HCT116 (cell line): ENCODE measurements around the gene ARL4A. TPM values are rescaled to one million over a fixed set of nuclear protein-coding genes. Genes with fewer than 3 reads are reported as not detected.

ENCODE experiments used
- ATAC-seq: fragments of 200-7000 bp; cut with Tn5 transposase; 2 replicates; pipeline ENCODE4 v1.9.1; 2020; ENCODE audit warnings: mild to moderate bottlenecking, moderate library complexity
- BruUV-seq: library from RNA; stranded (reverse); fragments of 400-500 nt; replicated peaks from 2 replicates; lab custom pipeline; 2021; lab: Mats Ljungman, UMichigan
- CTCF ChIA-PET: fragments of 300-600 bp; sonication (Branson Sonifier 250); formaldehyde crosslinking; loops from one replicate; lab custom pipeline; 2021; ENCODE audit warnings: antibody characterized with exemption; lab: Charles Lee
- POLR2A ChIA-PET: fragments of 300-600, 350-600 bp; sonication (Branson Sonifier 250); formaldehyde crosslinking; loops from one replicate; lab custom pipeline; 2021; ENCODE audit warnings: antibody characterized with exemption; lab: Charles Lee
- RAD21 ChIA-PET, 2 experiments: fragments of 300-600 bp; sonication (Branson Sonifier 250); formaldehyde crosslinking; loops; one replicate each; lab custom pipeline; 2023; ENCODE audit warnings: low total read pairs in 2 of 2; ENCODE audit not compliant: uncharacterized antibody in 2 of 2, unreplicated experiment in 2 of 2, low non-redundant PET in 1 of 2; lab: Charles Lee
- DNase-seq: peaks from one replicate; pipeline ENCODE4 v3.0.0-alpha.2; 2010; ENCODE audit warnings: low read depth, low spot score
- H2AFZ ChIP-seq: fragments of 200-600 bp; shearing (Covaris generic), sonication (generic); 2 replicates; pipeline ENCODE4 v1.6.1; 2017; ENCODE audit warnings: low read depth, mixed run types, mixed read lengths, antibody characterized with exemption, low read length; ENCODE audit not compliant: poor library complexity, severe bottlenecking
- H3K27ac ChIP-seq: 2 replicates; pipeline ENCODE4 v1.5.1; 2012; ENCODE audit warnings: low read depth, low read length
- H3K27me3 ChIP-seq: fragments of 200-600 bp; sonication (generic); 2 replicates; pipeline ENCODE4 v1.6.1; 2016; ENCODE audit warnings: mixed run types, low read length, mixed read lengths; ENCODE audit not compliant: insufficient read depth
- H3K36me3 ChIP-seq, 2 experiments: fragments of 200-500 bp in 1 of 2; fragments of 200-600 bp in 1 of 2; sonication (Bioruptor generic) in 1 of 2; sonication (generic) in 1 of 2; 2 replicates each; pipeline versions ENCODE4 v1.5.1 to v1.6.1; 2014 to 2016; ENCODE audit warnings: low read length in 2 of 2, inconsistent platforms in 1 of 2, mixed read lengths in 1 of 2, mixed run types in 1 of 2; ENCODE audit not compliant: insufficient read depth in 2 of 2, control insufficient read depth in 1 of 2
- H3K4me1 ChIP-seq, 2 experiments: fragments of 200-600 bp in 1 of 2; sonication (generic) in 1 of 2; 2 replicates each; pipeline versions ENCODE4 v1.5.1 to v1.6.1; 2012 to 2017; ENCODE audit warnings: low read length in 2 of 2, inconsistent platforms in 1 of 2, mild to moderate bottlenecking in 1 of 2, mixed read lengths in 1 of 2, mixed run types in 1 of 2, moderate library complexity in 1 of 2; ENCODE audit not compliant: insufficient read depth in 2 of 2, control insufficient read depth in 1 of 2
- H3K4me2 ChIP-seq: fragments of 200-600 bp; sonication (generic); 2 replicates; pipeline ENCODE4 v1.6.1; 2017; ENCODE audit warnings: mixed run types, low read length, mixed read lengths
- H3K4me3 ChIP-seq, 2 experiments: fragments of 200-600 bp in 1 of 2; sonication (generic) in 1 of 2; replicated peaks in 1 of 2; 2 replicates each; pipeline ENCODE4 v1.5.1; 2011 to 2016; ENCODE audit warnings: low read length in 2 of 2, control low read depth in 1 of 2, low read depth in 1 of 2, mild to moderate bottlenecking in 1 of 2, mixed read lengths in 1 of 2, mixed run types in 1 of 2
- H3K79me2 ChIP-seq: fragments of 200-600 bp; sonication (generic); 2 replicates; pipeline ENCODE4 v1.6.1; 2017; ENCODE audit warnings: mild to moderate bottlenecking, mixed run types, low read length, moderate library complexity, mixed read lengths; ENCODE audit not compliant: insufficient read depth
- H3K9ac ChIP-seq: fragments of 200-600 bp; sonication (generic); 2 replicates; pipeline ENCODE4 v1.6.1; 2016; ENCODE audit warnings: low read length, mixed read lengths
- H3K9me2 ChIP-seq: fragments of 200-600 bp; sonication (generic), shearing (Covaris generic); 2 replicates; pipeline ENCODE4 v1.6.1; 2017; ENCODE audit warnings: mixed run types, mild to moderate bottlenecking, moderate library complexity; ENCODE audit not compliant: insufficient read depth
- H3K9me3 ChIP-seq, 2 experiments: fragments of 200-500 bp in 1 of 2; fragments of 200-600 bp in 1 of 2; sonication (Bioruptor generic) in 1 of 2; sonication (generic) in 1 of 2; 2 replicates each; pipeline ENCODE4 v1.6.1; 2014 to 2017; ENCODE audit warnings: low read length in 2 of 2, mixed read lengths in 2 of 2, inconsistent platforms in 1 of 2, low read depth in 1 of 2, mild to moderate bottlenecking in 1 of 2, mixed run types in 1 of 2, moderate library complexity in 1 of 2; ENCODE audit not compliant: control insufficient read depth in 1 of 2, insufficient read depth in 1 of 2
- H4K20me1 ChIP-seq: fragments of 200-600 bp; sonication (generic), shearing (Covaris generic); 2 replicates; pipeline ENCODE4 v1.6.1; 2017; ENCODE audit warnings: mixed run types, mild to moderate bottlenecking, moderate library complexity; ENCODE audit not compliant: insufficient read depth
- ELF1 ChIP-seq: IDR thresholded peaks from 2 replicates; pipeline ENCODE4 v1.6.1; 2012; ENCODE audit warnings: low read depth, borderline replicate concordance
- EZH2 ChIP-seq: fragments of 200-600 bp; sonication (generic); IDR thresholded peaks from 2 replicates; pipeline ENCODE4 v1.6.1; 2017; ENCODE audit warnings: antibody characterized with exemption, mixed run types
- EZH2phosphoT487 ChIP-seq: fragments of 200-600 bp; IDR thresholded peaks from 2 replicates; pipeline ENCODE4 v1.6.1; 2018; ENCODE audit warnings: antibody characterized with exemption, borderline replicate concordance
- JUND ChIP-seq: IDR thresholded peaks from 2 replicates; pipeline ENCODE4 v1.6.1; 2012
- POLR2AphosphoS5 ChIP-seq: IDR thresholded peaks from 2 replicates; pipeline ENCODE4 v1.6.1; 2011; ENCODE audit warnings: mild to moderate bottlenecking, low read depth, low read length, moderate library complexity
- RAD21 ChIP-seq: IDR thresholded peaks from 2 replicates; pipeline ENCODE4 v1.6.1; 2012; ENCODE audit warnings: low read depth, mild to moderate bottlenecking
- SIN3A ChIP-seq: IDR thresholded peaks from 2 replicates; pipeline ENCODE4 v1.6.1; 2012; ENCODE audit warnings: low read depth
- YY1 ChIP-seq: IDR thresholded peaks from 2 replicates; pipeline ENCODE4 v1.6.1; 2011; ENCODE audit warnings: low read length, low read depth, moderate library complexity, mild to moderate bottlenecking; ENCODE audit not compliant: insufficient replicate concordance; ENCODE audit errors: extremely low read depth
- ZFX ChIP-seq: fragments of 450-650 bp; IDR thresholded peaks from 2 replicates; pipeline ENCODE4 v1.6.1; 2017
- ZNF274 ChIP-seq: fragments of 200-500 bp; sonication (Bioruptor generic); IDR thresholded peaks from 2 replicates; pipeline ENCODE4 v1.6.1; 2014; ENCODE audit warnings: mild to moderate bottlenecking, low read depth, low read length, inconsistent platforms
- intact Hi-C: fragments of 100-400 bp; cut with micrococcal nuclease; formaldehyde crosslinking; loops from 2 replicates; pipeline ENCODE4 v1.10.0; 2022
- total RNA-seq: library from RNA; stranded (reverse); gene quantifications from one replicate; pipeline ENCODE4 v1.2.1, GENCODE V29; 2021; ENCODE audit not compliant: unreplicated experiment
- TF ChIP-seq, protein P1 (sequence below): IDR thresholded peaks from 2 replicates; pipeline ENCODE4 v1.6.1; 2012
- TF ChIP-seq, protein P2 (sequence below): IDR thresholded peaks from 2 replicates; pipeline ENCODE4 v1.6.1; 2012
- TF ChIP-seq, protein P3 (sequence below), 3 experiments: fragments of 200-600 bp in 1 of 3; sonication (generic) in 1 of 3; IDR thresholded peaks in 2 of 3; conservative IDR thresholded peaks in 1 of 3; 2 replicates each; pipeline ENCODE4 v1.5.1; 2012 to 2017; ENCODE audit warnings: low read depth in 2 of 3, low read length in 2 of 3, antibody characterized with exemption in 1 of 3, borderline replicate concordance in 1 of 3, control low read depth in 1 of 3, mild to moderate bottlenecking in 1 of 3, mixed read lengths in 1 of 3, mixed run types in 1 of 3, moderate library complexity in 1 of 3; ENCODE audit not compliant: insufficient read depth in 1 of 3

ARL4A gene
- total RNA-seq, 1 experiment from 2014 or later: 44.6 TPM

DNA sequence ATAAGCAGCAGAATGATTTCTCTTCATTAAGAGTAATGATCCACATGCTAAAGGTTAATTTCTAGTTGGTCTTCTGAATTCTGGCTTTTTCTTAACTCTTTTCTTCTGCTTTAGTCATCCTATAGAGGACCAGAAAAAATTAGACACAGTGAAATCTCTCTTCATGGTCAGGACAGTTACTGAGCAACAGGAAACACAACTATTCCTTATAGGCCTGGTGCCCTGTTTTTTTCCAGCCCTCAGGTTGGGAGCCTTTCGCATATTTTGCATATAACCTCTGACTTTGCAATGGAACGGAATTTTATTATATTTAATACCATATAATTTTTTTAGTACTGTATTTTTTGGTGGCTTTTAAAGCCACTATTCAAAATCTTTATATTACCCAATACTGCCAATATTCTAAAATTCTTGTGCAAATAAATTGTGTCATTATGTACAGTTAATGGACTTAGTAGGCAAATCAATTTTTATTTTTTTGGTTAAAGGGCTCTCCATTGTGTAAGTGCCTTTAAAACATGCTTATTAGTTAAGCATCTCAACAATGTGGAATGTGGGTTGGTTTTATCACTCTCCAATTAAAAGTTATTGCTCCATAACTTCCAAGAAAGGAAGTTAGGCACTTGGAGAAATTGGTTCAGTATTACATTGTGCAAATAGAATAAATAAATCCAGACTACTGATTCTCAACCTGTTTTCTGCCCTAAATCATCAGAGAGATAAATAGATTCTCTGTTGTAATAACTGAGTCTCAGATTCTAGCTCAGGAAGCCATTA, 22.5 kb downstream of the ARL4A start:
- no peak overlapping the region for H3K4me2 ChIP-seq
- CTCF ChIA-PET: no interaction called here
- no peaks in the 10 kb centered on the region for H3K27me3 ChIP-seq
- RAD21 ChIA-PET: no interaction called here
- no peaks in the 10 kb centered on the region for H3K79me2 ChIP-seq
- H3K9ac ChIP-seq: no peak overlapping the region
- H3K4me1 ChIP-seq: peaks cover 26 to 27% of the 10 kb centered on the region in 2 experiments
- H3K4me3 ChIP-seq: no peak overlapping the region
- POLR2A ChIA-PET: no interaction called here
- no peaks in the 10 kb centered on the region for H3K9me2 ChIP-seq
- H2AFZ ChIP-seq: no peak overlapping the region
- no peaks in the 10 kb centered on the region for H3K9me3 ChIP-seq
- H3K27ac ChIP-seq: no peak overlapping the region
- no TSS peak for BruUV-seq
- TF ChIP-seq, protein P1, sequence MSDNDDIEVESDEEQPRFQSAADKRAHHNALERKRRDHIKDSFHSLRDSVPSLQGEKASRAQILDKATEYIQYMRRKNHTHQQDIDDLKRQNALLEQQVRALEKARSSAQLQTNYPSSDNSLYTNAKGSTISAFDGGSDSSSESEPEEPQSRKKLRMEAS: no peak
- TF ChIP-seq EZH2phosphoT487 (no peak), SIN3A (no peak), JUND (no peak), POLR2AphosphoS5 (no peak), YY1 (no peak), ELF1 (no peak), RAD21 (no peak), ZNF274 (no peak), EZH2 (no peak), ZFX (no peak)
- TF ChIP-seq, protein P2, sequence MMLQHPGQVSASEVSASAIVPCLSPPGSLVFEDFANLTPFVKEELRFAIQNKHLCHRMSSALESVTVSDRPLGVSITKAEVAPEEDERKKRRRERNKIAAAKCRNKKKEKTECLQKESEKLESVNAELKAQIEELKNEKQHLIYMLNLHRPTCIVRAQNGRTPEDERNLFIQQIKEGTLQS: no peak
- TF ChIP-seq, protein P3, sequence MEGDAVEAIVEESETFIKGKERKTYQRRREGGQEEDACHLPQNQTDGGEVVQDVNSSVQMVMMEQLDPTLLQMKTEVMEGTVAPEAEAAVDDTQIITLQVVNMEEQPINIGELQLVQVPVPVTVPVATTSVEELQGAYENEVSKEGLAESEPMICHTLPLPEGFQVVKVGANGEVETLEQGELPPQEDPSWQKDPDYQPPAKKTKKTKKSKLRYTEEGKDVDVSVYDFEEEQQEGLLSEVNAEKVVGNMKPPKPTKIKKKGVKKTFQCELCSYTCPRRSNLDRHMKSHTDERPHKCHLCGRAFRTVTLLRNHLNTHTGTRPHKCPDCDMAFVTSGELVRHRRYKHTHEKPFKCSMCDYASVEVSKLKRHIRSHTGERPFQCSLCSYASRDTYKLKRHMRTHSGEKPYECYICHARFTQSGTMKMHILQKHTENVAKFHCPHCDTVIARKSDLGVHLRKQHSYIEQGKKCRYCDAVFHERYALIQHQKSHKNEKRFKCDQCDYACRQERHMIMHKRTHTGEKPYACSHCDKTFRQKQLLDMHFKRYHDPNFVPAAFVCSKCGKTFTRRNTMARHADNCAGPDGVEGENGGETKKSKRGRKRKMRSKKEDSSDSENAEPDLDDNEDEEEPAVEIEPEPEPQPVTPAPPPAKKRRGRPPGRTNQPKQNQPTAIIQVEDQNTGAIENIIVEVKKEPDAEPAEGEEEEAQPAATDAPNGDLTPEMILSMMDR (IDR thresholded peaks at IDR 0.05 in 2 of 3, conservative IDR thresholded peaks at IDR 0.05 in 1 of 3; ENCODE audit: borderline replicate concordance in 1 of 3, insufficient read depth in 1 of 3, low read depth in 2 of 3, low read length in 2 of 3): no peak
- H3K36me3 ChIP-seq: no peaks in the 10 kb centered on the region
- no peaks in the 10 kb centered on the region for H4K20me1 ChIP-seq
- intact Hi-C loops: no loop called here
- ATAC-seq: no peak
- DNase-seq: no peak
